HCEC 1CT (cell line): ENCODE data around the gene FILIP1L.

Experiments
- DNase-seq: peaks from one replicate; pipeline ENCODE4 v3.0.0-alpha.2; 2017

The FILIP1L gene

GRCh38 chr3:100114413-100115030, at the start of gene FILIP1L:
FILIP1L (minus strand) TSS chr3:100114501.
- DNase-seq: no peak

GRCh38 chr3:100163787-100164186, 49.5 kb upstream of the FILIP1L start:
- DNase-seq: no peak

GRCh38 chr3:100160521-100160920, 46.2 kb upstream of the FILIP1L start:
- no peak for DNase-seq

GRCh38 chr3:100159331-100160153, 45.2 kb upstream of the FILIP1L start:
- DNase-seq: peak; percentile 82

- no peak for DNase-seq
These were observed 44.6 kb upstream of the FILIP1L start for GRCh38 chr3:100158918-100159330.

- no peak for DNase-seq
These were observed 43.4 kb upstream of the FILIP1L start for GRCh38 chr3:100157685-100158084.

- DNase-seq: no peak
These were observed 41.3 kb upstream of the FILIP1L start for GRCh38 chr3:100155590-100155989.

GRCh38 chr3:100155128-100155527, 40.8 kb upstream of the FILIP1L start:
- DNase-seq: peak; percentile 55

GRCh38 chr3:100154171-100154570, 39.9 kb upstream of the FILIP1L start:
- no peak for DNase-seq

- DNase-seq: no peak
These were observed 36.9 kb upstream of the FILIP1L start for GRCh38 chr3:100151024-100151707.

- peak; percentile 35 for DNase-seq
These were observed 36.2 kb upstream of the FILIP1L start for GRCh38 chr3:100150473-100150872.

GRCh38 chr3:100149713-100150415, 35.6 kb upstream of the FILIP1L start:
- DNase-seq: no peak

- no peak for DNase-seq
These were observed 34.8 kb upstream of the FILIP1L start for GRCh38 chr3:100149130-100149529.

GRCh38 chr3:100144255-100144866, 30.1 kb upstream of the FILIP1L start:
- no peak for DNase-seq

GRCh38 chr3:100141586-100141985, 27.3 kb upstream of the FILIP1L start:
- no peak for DNase-seq

GRCh38 chr3:100140976-100141375, 26.7 kb upstream of the FILIP1L start:
- DNase-seq: no peak

- DNase-seq: no peak
These were observed 22.6 kb upstream of the FILIP1L start for GRCh38 chr3:100136921-100137320.

GRCh38 chr3:100131241-100131640, 16.9 kb upstream of the FILIP1L start:
- no peak for DNase-seq

GRCh38 chr3:100129941-100130340, 15.6 kb upstream of the FILIP1L start:
- DNase-seq: no peak

- DNase-seq: no peak
These were observed 14.3 kb upstream of the FILIP1L start for GRCh38 chr3:100128565-100128964.

GRCh38 chr3:100127792-100128191, 13.5 kb upstream of the FILIP1L start:
- DNase-seq: no peak

- no peak for DNase-seq
These were observed 11.0 kb upstream of the FILIP1L start for GRCh38 chr3:100125161-100125938.
